DMS114 treated with DMSO at 0.1 percent for 48 hours (cell line): ENCODE data around the gene CTIF.

Experiments used
- DNase-seq: peaks from one replicate; lab custom pipeline; 2025; ENCODE audit not compliant: unreplicated experiment; lab: John Stamatoyannopoulos, UW

Gene CTIF

GRCh38 chr18:48839819-48840490 is 301.1 kb downstream of the CTIF start:
- DNase-seq = no peak

GRCh38 chr18:48840491-48840877 is 301.7 kb downstream of the CTIF start:
- no peak for DNase-seq

- DNase-seq = no peak
Measured at GRCh38 chr18:48841381-48842258, 302.8 kb downstream of the CTIF start.

GRCh38 chr18:48842259-48843061 is 303.6 kb downstream of the CTIF start:
- no peak for DNase-seq

GRCh38 chr18:48843162-48843561 is 304.3 kb downstream of the CTIF start:
- no peak for DNase-seq

- no peak for DNase-seq
Measured at GRCh38 chr18:48843596-48843995, 304.8 kb downstream of the CTIF start.

- DNase-seq = no peak
Measured at GRCh38 chr18:48844271-48844670, 305.4 kb downstream of the CTIF start.

- no peak for DNase-seq
Measured at GRCh38 chr18:48845174-48845573, 306.3 kb downstream of the CTIF start.

GRCh38 chr18:48846423-48846932 is 307.6 kb downstream of the CTIF start:
- no peak for DNase-seq

GRCh38 chr18:48847807-48848486 is 309.1 kb downstream of the CTIF start:
- no peak for DNase-seq

GRCh38 chr18:48848641-48849143 is 309.9 kb downstream of the CTIF start:
- no peak for DNase-seq

GRCh38 chr18:48850822-48851598 is 312.2 kb downstream of the CTIF start:
- no peak for DNase-seq

- no peak for DNase-seq
Measured at GRCh38 chr18:48851599-48851960, 312.7 kb downstream of the CTIF start.

GRCh38 chr18:48852292-48852691 is 313.5 kb downstream of the CTIF start:
- DNase-seq = no peak

GRCh38 chr18:48852794-48853193 is 314.0 kb downstream of the CTIF start:
- no peak for DNase-seq

- no peak for DNase-seq
Measured at GRCh38 chr18:48853588-48853987, 314.8 kb downstream of the CTIF start.

GRCh38 chr18:48854780-48855179 is 315.9 kb downstream of the CTIF start:
- no peak for DNase-seq

- no peak for DNase-seq
Measured at GRCh38 chr18:48855422-48856377, 316.9 kb downstream of the CTIF start.
